ENCODE data around the gene ITFG1. TPM values are rescaled to one million over a fixed set of nuclear protein-coding genes. Genes with fewer than 3 reads are reported as not detected.
A peak's percentile ranks its signal among the peaks of the same experiment; 100 is the strongest.

ITFG1 gene
- 18.0 and 19.7 TPM in 2 replicates for total RNA-seq (2021)
- long read RNA-seq, transcript ITFG1-201 (18 exons, 3,400 nt), result major isoform, 150 of 200 reads
- long read RNA-seq, partial matches to known transcripts, result 19 of 200 reads
- long read RNA-seq, other reads (novel, unspliced or antisense), result 31 of 200 reads

GRCh38 chr16:47460711-47461597 lies at the start of gene ITFG1, which contains the start of gene PHKB:
Gene ITFG1 (minus strand): TSS chr16:47461063. CDS start chr16:47461045, 18 bp downstream.
Gene PHKB (plus strand): TSS chr16:47461331. CDS start chr16:47461351, 20 bp downstream.
- no peaks in the 10 kb centered on the region for H3K79me2 ChIP-seq (ENCODE audit: insufficient read depth, low read length)
- H3K27ac ChIP-seq (ENCODE audit: insufficient read length, low read depth, low read length), result peak within 1 kb of the TSS; percentile 61
- H4K20me1 ChIP-seq (ENCODE audit: control insufficient read depth, insufficient read depth, insufficient read length), result no peaks in the 10 kb centered on the region
- H3K9ac ChIP-seq (ENCODE audit: extremely low read depth, insufficient read length, low read length), result peak within 1 kb of the TSS; percentile 62
- no peak within 1 kb of the TSS for H3K23ac ChIP-seq (ENCODE audit: insufficient read length, low read depth, low read length)
- no peaks in the 10 kb centered on the region; a peak in 1 of 5 replicates for H3K9me3 Mint-ChIP-seq
- no peak within 1 kb of the TSS for H2BK20ac ChIP-seq (ENCODE audit: low read depth, low read length, poor library complexity, severe bottlenecking)
- no peak within 1 kb of the TSS for H4K8ac ChIP-seq (replicated peaks; ENCODE audit: insufficient read length, low read depth, low read length)
- peak within 1 kb of the TSS; percentile 100 for H3K4me3 Mint-ChIP-seq
- DNase-seq, result peak; percentile 90
- no peak within 1 kb of the TSS for H2BK5ac ChIP-seq (ENCODE audit: insufficient read length, low read length)
- peak within 1 kb of the TSS; percentile 95 for H3K18ac ChIP-seq (ENCODE audit: insufficient read length, low read depth, low read length)
- peak within 1 kb of the TSS; percentile 93 for H3K14ac ChIP-seq (ENCODE audit: insufficient read depth, low read length)
- no peak within 1 kb of the TSS for H2BK12ac ChIP-seq (ENCODE audit: insufficient read length, low read depth, low read length)
- no peaks in the 10 kb centered on the region; the same call in 1 of the 2 replicates for H3K4me1 ChIP-seq (ENCODE audit: insufficient read depth, low read length)
- WGBS (ENCODE audit: extremely low coverage, insufficient read length, low lambda C conversion rate), result no CpG with 5 or more reads among the region's 82 CpGs
- H3K27me3 Mint-ChIP-seq (ENCODE audit: low read depth), result no peaks in the 10 kb centered on the region
- peaks cover 11% of the 10 kb centered on the region for H3K23me2 ChIP-seq (ENCODE audit: insufficient read length, low read depth, low read length, poor library complexity, severe bottlenecking)
- H3K36me3 Mint-ChIP-seq (ENCODE audit: insufficient read depth in 1 of 3, low read depth in 3 of 3), result peaks cover 0 to 16% (median 12%) of the 10 kb centered on the region in 3 experiments; a peak in 6 of 7 replicates
- no peak within 1 kb of the TSS for H2AK5ac ChIP-seq (ENCODE audit: insufficient read length, low read length)
- peak within 1 kb of the TSS; percentile 77 for H3K4me2 ChIP-seq (ENCODE audit: insufficient read depth, insufficient read length, low read length)
- peak within 1 kb of the TSS; percentile 94 to 99 (median 99) for H3K27ac Mint-ChIP-seq
- peak; percentile 13; the same call in 1 of the 3 replicates for TF ChIP-seq CTCF (conservative IDR thresholded peaks at IDR 0.05)
- H4K5ac ChIP-seq (ENCODE audit: insufficient read length, low read depth, low read length), result no peak within 1 kb of the TSS
- H3K27me3 ChIP-seq (ENCODE audit: insufficient read depth, low read length), result no peaks in the 10 kb centered on the region; the same call in 1 of the 2 replicates
- no peak within 1 kb of the TSS for H3K56ac ChIP-seq (ENCODE audit: insufficient read length, low read depth, low read length)
- H3T11ph ChIP-seq (ENCODE audit: low read length), result no peak within 1 kb of the TSS
- H2AFZ ChIP-seq (ENCODE audit: low read length), result no peak within 1 kb of the TSS
- H3K9me3 ChIP-seq (ENCODE audit: control insufficient read depth, low read depth, low read length), result no peaks in the 10 kb centered on the region
- H3K4ac ChIP-seq (ENCODE audit: low read depth, low read length), result no peak within 1 kb of the TSS
- no peak within 1 kb of the TSS for H4K91ac ChIP-seq (ENCODE audit: insufficient read length, low read depth, low read length)
- peaks cover 2% of the 10 kb centered on the region for H3K79me1 ChIP-seq (ENCODE audit: insufficient read depth, low read depth, low read length, poor library complexity, severe bottlenecking)
- no peak within 1 kb of the TSS for H2BK15ac ChIP-seq (ENCODE audit: low read depth, low read length)
- no peak within 1 kb of the TSS for H2BK120ac ChIP-seq (ENCODE audit: low read depth, low read length, poor library complexity, severe bottlenecking)
- peaks cover 29 to 31% of the 10 kb centered on the region in 2 experiments for H3K4me1 Mint-ChIP-seq
